Esophagus muscularis mucosa (tissue), 4 donors: Measurements from ENCODE around the gene RPL18A.

Experiments
- CTCF ChIP-seq, 3 experiments: fragments of 200-600 bp in 2 of 3; fragments of 450-650 bp in 1 of 3; sonication (generic) in 2 of 3; IDR thresholded peaks; one replicate each; pipeline ENCODE4 v1.5.1; 2017 to 2019; ENCODE audit warnings: antibody characterized with exemption in 3 of 3, mild to moderate bottlenecking in 2 of 3, moderate library complexity in 1 of 3
- EP300 ChIP-seq: sonication (generic); formaldehyde crosslinking; IDR thresholded peaks from one replicate; pipeline ENCODE4 v1.6.1; 2017; ENCODE audit warnings: antibody characterized with exemption
- POLR2A ChIP-seq: fragments of 450-650 bp; IDR thresholded peaks from one replicate; pipeline ENCODE4 v1.6.1; 2017; ENCODE audit warnings: antibody characterized with exemption, moderate library complexity, mild to moderate bottlenecking, low read depth
- POLR2AphosphoS5 ChIP-seq, 2 donors: sonication (generic); formaldehyde crosslinking; IDR thresholded peaks; one replicate each; pipeline ENCODE4 v1.6.1; 2017; ENCODE audit warnings: antibody characterized with exemption in 2 of 2

DNA sequence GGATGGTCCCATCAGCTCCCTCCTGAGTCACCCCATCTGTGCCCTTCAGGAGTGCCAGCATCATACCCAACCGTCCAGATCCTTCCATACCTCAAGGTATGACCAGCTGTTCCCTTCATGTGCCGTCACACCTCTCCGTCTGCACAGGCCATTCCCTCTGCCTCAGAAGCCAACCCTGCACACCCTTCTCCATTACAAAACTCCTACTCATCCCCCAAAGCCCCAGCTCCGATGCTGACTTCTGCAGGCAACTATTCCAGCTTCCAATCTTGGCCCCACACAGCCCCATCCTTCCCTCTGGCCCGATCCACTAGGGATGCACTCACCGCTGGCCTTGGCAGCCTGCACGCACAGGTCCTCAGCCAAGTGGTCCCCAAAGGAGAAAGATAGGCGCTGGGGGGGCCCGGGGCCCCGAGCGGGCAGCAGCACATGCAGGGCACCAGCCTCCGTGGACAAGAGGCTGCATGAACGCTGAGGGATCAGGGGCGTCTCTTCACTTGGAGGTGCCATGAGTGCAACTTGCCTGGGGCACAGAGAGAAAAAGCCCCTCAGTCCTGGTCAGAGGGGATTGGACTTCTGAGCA, 15.7 kb upstream of the RPL18A start:
- TF ChIP-seq CTCF (IDR thresholded peaks at IDR 0.05) (no peak), EP300 (no peak), POLR2A (no peak), POLR2AphosphoS5 (IDR thresholded peaks at IDR 0.05) (no peak)
